Fibroblast of skin of scalp (primary cell): ENCODE data around the gene DRAM1.

Experiments
- DNase-seq: peaks from one replicate; pipeline ENCODE4 v3.0.0-alpha.2; 2013

The DRAM1 gene

GRCh38 chr12:101941306-101942249 is 64.2 kb downstream of the DRAM1 start:
- DNase-seq, result no peak

GRCh38 chr12:101942250-101942605 is 64.8 kb downstream of the DRAM1 start:
- no peak for DNase-seq

GRCh38 chr12:101945369-101946232 is 68.2 kb downstream of the DRAM1 start:
- peak; percentile 55 for DNase-seq

GRCh38 chr12:101946233-101946611 is 68.8 kb downstream of the DRAM1 start:
- no peak for DNase-seq

GRCh38 chr12:101947316-101947715 is 69.9 kb downstream of the DRAM1 start:
- no peak for DNase-seq

GRCh38 chr12:101948365-101948764 is 71.0 kb downstream of the DRAM1 start:
- DNase-seq, result no peak

GRCh38 chr12:101951002-101951670 is 73.8 kb downstream of the DRAM1 start:
- DNase-seq, result no peak

GRCh38 chr12:101954113-101954512 is 76.7 kb downstream of the DRAM1 start:
- no peak for DNase-seq

GRCh38 chr12:101954676-101955075 is 77.3 kb downstream of the DRAM1 start:
- no peak for DNase-seq

GRCh38 chr12:101957252-101957959 is 80.0 kb downstream of the DRAM1 start:
- peak; percentile 52 for DNase-seq

GRCh38 chr12:101959607-101960006 is 82.2 kb downstream of the DRAM1 start:
- no peak for DNase-seq

GRCh38 chr12:101962486-101962885 is 85.1 kb downstream of the DRAM1 start:
- DNase-seq, result no peak

GRCh38 chr12:101963697-101964096 is 86.3 kb downstream of the DRAM1 start:
- DNase-seq, result no peak

GRCh38 chr12:101966496-101966895 is 89.1 kb downstream of the DRAM1 start:
- DNase-seq, result no peak

- DNase-seq, result no peak
Observed at GRCh38 chr12:101967506-101967905, 90.1 kb downstream of the DRAM1 start.

GRCh38 chr12:101968770-101969169 is 91.4 kb downstream of the DRAM1 start:
- no peak for DNase-seq
